ENCODE results near the gene TREH.
A peak's percentile ranks its signal among the peaks of the same experiment; 100 is the strongest.

The TREH gene

DNA sequence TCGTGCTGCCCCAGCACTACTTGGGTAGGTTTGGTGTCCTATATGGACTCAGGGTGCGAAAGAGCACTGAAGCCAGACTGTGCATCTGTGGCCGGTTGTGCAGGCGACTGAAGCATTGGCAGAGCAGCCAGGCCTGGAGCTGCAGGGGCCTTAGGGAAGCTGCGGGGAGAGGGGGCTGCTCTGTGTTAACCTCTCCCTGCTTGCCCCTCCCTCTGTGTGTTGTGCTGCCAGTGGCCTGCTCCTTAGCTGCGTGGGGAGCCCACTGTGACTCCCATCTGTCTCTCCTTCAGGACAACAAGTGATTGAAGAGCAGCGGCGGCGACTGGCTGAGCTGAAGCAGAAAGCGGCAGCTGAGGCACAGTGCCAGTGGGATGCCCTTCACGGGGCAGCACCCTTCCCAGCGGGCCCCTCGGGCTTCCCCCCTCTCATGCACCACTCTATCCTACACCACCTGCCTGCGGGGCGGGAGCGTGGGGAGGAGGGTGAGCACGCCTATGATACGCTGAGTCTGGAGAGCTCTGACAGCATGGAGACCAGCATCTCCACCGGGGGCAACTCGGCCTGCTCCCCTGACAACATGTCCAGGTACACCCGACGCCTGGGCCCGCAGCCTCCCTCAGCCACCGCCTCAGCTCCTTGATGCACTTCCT lies 34.3 kb downstream of the TREH start:
- in situ Hi-C loops (cut with HindIII; ENCODE audit: low pct_unique_long_range_greater_than_20kb, low sequenced_read_pairs), result no loop called here
- TF ChIP-seq JUND (IDR thresholded peaks at IDR 0.05; ENCODE audit: low read depth), result no peak

DNA sequence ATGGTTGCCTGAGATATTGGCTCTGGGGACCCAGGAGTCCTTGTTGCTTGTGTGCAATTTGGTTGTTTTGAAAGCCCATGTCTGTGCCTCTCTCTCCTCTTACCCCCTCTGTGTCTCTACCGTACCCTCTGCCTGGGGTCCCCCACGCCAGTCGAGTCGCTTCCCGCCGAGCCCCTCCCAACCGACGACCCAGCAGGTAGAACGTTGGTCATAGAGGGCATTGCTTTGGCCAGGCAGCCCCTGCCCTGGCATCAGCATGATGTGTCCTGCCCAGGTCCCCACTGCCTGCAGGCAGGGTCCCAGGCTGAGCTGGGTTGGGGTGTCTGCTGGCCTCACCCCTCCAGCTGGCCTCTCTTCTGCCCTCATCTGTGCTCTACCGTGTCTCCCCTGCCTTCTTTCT lies 35.0 kb downstream of the TREH start:
- no peak for TF ChIP-seq JUND (IDR thresholded peaks at IDR 0.05; ENCODE audit: low read depth)
- DNase-seq (ENCODE audit: low read depth in 1 of 2, low spot score in 1 of 2), result no peak
- in situ Hi-C loops (cut with HindIII; ENCODE audit: low pct_unique_long_range_greater_than_20kb, low sequenced_read_pairs), result no loop called here

More for the DNA sequence above, 34.3 kb downstream of the TREH start:
- DNase-seq (ENCODE audit: low read depth in 1 of 2, low spot score in 1 of 2), result no peak

DNA sequence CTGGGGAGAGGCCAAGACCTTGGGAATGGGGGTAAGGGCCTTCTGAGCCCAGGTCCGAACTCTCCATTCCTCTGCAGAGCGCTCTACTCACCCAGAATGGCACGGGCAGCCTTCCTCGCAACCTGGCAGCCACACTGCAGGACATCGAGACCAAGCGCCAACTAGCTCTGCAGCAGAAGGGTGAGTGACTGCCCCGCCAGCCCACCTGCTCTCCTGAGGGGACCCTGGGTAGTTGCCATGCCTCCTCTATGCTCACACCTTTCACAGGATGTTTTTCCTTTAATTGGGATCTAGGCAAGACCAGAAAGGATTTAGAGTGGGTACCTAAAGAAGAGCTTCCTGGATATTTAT lies 35.5 kb downstream of the TREH start:
- in situ Hi-C loops (cut with HindIII; ENCODE audit: low pct_unique_long_range_greater_than_20kb, low sequenced_read_pairs), result no loop called here
- no peak for TF ChIP-seq JUND (IDR thresholded peaks at IDR 0.05; ENCODE audit: low read depth)
- no peak for DNase-seq (ENCODE audit: low read depth in 1 of 2, low spot score in 1 of 2)

DNA sequence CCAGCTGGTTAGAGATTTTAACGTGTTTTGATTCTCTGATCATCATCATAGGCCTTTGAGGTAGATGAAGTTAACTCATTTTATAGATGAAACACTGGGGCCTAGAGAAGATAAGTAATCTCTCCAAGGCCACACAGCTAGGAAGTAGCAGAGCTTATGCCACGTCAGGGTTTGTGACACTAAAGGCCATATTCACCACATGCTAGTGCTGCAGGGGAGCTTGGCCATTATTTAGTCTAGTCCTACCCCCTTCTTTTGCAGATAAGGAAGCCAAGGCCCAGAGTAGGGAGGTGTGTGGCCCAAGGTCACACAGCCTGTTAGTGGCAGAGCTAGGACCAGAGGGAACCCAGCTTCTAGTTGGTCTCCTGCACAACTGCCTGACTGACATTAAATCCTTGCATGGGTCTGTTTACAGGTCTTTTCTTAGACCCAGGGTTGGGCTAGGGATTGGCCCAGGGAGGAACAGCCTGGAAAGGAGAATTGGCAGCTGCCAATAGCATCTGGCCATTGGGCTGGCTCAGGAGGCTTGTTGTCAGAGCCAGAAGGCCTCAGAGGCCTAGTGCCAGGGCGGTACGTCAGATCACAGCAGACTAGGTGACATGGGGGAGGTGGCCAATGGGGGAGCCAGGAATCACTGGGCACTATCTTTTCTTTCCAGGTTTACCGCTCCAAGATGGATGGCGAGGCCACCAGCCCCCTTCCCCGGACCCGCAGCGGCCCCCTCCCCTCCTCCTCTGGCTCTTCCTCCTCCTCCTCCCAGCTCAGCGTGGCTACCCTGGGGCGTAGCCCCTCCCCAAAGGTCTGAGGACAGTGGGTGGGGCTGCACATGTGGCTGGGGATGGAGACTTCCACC lies 36.1 kb downstream of the TREH start:
- TF ChIP-seq JUND (IDR thresholded peaks at IDR 0.05; ENCODE audit: low read depth), result no peak
- in situ Hi-C loops (cut with HindIII; ENCODE audit: low pct_unique_long_range_greater_than_20kb, low sequenced_read_pairs), result no loop called here
- DNase-seq (ENCODE audit: low read depth in 1 of 2, low spot score in 1 of 2), result no peak

DNA sequence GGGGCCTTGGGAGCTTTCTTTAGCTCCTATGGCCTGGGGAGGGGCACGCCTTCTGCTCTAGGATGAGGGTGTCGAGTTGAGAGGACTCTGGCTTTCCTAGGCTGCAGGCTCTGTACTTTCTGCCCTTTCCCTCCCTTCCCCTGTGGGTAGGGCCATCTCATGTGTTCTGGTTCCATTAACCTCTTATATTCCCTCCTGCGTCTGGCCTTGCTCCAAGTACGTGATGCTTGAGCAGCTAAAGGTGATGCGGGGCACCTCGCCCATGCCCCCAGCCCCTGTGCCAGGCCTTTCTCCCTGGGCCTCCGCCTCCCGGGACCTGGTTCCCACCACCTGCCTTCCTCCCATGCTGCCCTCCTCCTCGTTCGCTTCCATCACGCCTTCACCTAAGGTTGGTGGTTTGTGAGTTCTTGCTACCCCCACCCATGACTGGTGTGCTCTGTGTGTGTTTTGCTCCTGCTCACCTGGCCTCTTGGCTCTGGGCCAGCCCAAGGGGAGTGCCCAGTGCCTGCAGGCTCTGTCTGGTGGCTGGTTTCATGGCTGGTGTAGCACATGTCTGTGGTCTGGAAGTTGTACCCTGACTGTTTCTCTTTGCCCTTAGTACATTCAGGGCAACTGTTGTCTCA lies 37.9 kb downstream of the TREH start:
- in situ Hi-C loops (cut with HindIII; ENCODE audit: low pct_unique_long_range_greater_than_20kb, low sequenced_read_pairs), result no loop called here
- DNase-seq (ENCODE audit: low read depth in 1 of 2, low spot score in 1 of 2), result peak in 1 of 2 experiments; percentile 66

DNA sequence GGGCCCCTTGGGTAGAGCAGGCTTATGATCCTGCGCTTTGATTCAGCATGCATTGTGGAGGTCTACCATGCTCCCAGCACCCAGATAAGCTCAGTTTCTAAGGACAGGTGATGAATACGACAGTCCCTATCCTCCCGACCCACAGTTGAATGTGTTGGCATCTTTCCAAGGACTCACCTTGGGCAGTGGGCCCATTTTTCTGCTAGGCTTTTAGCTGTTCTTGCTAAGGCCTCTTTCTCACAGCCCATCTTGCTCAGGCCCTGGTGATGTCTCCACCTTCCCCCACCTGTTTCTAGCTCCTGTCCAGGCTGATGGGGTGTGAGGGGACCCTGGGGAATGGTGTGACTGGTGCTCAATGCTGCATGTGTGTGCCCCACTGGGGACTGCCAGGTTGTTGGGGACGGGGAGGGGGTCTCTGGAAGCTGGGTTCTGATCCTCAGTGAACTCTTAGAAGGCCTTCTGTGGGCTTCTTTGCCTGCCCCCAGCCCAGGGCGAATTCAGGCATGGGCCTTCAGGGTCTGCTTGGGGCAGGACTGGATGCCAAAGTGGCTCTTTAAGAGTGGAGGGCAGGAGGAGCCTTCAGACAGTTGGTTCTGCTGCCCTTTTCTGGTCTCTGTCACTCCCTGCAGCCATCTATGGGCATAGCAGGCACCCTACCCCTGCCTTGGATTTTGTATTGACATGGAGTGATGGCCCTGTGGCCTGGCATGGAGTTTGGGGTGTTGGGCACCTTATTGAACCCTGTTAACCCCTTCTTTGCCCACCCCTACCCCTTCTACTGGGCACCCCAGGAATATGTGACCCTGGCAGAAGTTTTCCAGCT lies 38.9 kb downstream of the TREH start:
- peak in 1 of 2 experiments; percentile 73 for DNase-seq (ENCODE audit: low read depth in 1 of 2, low spot score in 1 of 2)
- TF ChIP-seq JUND (IDR thresholded peaks at IDR 0.05; ENCODE audit: low read depth), result no peak
- in situ Hi-C loops (cut with HindIII; ENCODE audit: low pct_unique_long_range_greater_than_20kb, low sequenced_read_pairs), result no loop called here

More for the DNA sequence above, 37.9 kb downstream of the TREH start:
- no peak for TF ChIP-seq JUND (IDR thresholded peaks at IDR 0.05; ENCODE audit: low read depth)

DNA sequence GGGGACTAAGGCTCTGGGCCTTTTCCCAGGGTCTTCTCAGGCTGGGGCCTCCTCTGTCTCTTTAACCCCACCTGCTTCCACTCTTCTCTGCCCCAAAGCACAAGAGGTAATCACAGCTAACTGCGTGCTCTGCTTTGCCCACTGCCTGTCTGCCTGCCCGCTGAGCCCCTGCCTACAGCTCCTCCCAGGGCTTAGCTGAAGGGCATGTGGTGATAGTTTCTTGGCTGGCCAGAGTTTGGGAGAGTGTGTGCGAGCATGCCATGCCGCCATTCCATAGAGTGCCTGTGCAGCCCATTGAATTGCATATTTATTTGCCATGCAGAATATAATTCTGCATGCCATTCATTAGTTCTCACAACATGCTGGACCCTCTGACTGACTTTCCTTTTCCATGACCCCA lies 39.6 kb downstream of the TREH start:
- no peak for DNase-seq (ENCODE audit: low read depth in 1 of 2, low spot score in 1 of 2)
- TF ChIP-seq JUND (IDR thresholded peaks at IDR 0.05; ENCODE audit: low read depth), result no peak
- in situ Hi-C loops (cut with HindIII; ENCODE audit: low pct_unique_long_range_greater_than_20kb, low sequenced_read_pairs), result no loop called here

DNA sequence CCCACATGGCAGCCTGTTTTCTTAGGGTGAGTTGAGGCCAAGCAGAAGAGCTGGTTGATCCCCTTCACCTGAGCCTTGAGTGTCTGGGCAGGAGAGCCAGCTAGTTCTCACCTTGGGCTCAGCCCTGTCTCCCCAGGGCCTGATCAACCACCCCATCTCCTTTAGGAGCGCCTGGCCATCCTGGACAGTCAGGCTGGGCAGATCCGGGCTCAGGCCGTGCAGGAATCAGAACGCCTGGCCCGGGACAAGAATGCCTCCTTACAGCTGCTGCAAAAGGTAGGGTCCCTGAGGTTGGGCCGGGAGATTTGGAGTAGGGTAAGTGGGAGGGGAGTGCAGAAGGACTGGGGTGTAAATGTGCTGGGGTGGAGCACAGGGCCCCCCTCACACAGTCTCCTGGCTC lies 40.7 kb downstream of the TREH start:
- in situ Hi-C loops (cut with HindIII; ENCODE audit: low pct_unique_long_range_greater_than_20kb, low sequenced_read_pairs), result no loop called here
- no peak for TF ChIP-seq JUND (IDR thresholded peaks at IDR 0.05; ENCODE audit: low read depth)
- DNase-seq (ENCODE audit: low read depth in 1 of 2, low spot score in 1 of 2), result no peak

DNA sequence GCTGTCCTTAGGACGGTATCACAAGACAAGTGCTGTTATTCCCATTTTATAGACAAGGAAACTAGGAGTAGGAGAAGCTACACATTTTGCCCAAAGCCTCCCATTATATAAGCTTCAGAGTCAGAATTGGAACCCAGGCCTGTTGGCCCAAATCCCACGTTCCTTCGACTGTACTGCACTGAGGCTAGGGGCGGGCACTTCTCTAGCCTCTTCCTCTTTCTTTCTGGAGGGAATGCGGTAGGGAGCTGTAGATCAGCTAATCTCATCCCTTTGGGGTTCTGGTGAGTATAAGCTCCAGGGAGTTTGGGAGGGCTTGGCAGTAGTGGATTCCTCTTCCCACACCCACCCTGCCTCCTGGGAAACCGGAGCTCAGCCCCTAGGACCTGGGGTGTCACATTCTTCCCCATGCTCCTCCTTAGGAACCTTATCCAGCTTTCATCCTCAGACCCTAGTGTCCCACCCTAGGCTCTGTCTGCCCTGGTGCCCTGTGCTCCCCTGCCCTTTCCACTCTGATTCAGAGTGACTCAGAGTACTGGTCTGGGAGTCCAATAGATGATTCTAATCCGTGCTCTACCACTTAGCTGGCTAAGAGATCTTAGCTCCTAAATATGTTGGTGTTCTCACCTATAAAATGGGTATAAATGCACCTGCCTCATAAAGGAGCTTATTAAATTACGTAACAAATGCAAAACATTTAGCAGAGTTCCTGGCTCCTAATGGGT lies 42.7 kb downstream of the TREH start:
- TF ChIP-seq JUND (IDR thresholded peaks at IDR 0.05; ENCODE audit: low read depth), result no peak
- in situ Hi-C loops (cut with HindIII; ENCODE audit: low pct_unique_long_range_greater_than_20kb, low sequenced_read_pairs), result no loop called here
- DNase-seq (ENCODE audit: low read depth in 1 of 2, low spot score in 1 of 2), result no peak

DNA sequence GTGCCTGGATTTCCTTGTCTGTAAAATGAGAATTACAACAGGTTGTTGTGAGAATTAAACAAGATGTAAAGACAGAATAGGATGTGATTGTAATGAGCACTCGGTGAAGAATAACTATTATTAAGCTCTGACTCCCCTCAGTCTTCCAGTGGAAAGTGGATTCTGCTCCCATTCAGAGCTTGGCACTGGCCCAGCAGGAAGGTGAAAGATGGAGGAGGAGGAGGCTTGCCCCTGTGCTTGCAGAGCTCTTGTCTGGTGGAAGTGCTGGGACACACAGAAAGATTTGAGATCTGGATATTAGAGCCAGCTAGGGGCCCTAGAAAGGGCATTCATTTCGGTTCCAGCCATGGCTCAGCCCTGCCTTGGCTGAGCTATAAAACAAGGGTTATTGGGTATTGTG lies 43.8 kb downstream of the TREH start:
- in situ Hi-C loops (cut with HindIII; ENCODE audit: low pct_unique_long_range_greater_than_20kb, low sequenced_read_pairs), result no loop called here
- DNase-seq (ENCODE audit: low read depth in 1 of 2, low spot score in 1 of 2), result no peak
- TF ChIP-seq JUND (IDR thresholded peaks at IDR 0.05; ENCODE audit: low read depth), result no peak

DNA sequence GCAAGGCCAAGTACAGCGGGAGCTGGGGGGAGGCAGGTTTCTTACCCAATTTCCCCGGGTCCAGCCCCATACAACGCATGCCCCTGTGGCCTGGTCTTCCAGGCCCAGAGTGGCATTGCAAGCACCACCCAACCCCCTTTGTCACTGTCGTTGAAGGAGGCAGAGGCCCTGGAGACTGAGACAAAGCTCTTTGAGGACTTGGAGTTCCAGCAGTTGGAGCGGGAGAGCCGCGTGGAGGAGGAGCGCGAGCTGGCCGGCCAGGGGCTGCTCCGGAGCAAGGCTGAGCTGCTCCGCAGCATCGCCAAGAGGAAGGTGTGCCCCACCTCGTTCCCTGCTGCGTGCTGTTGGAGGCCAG lies 44.2 kb downstream of the TREH start:
- in situ Hi-C loops (cut with HindIII; ENCODE audit: low pct_unique_long_range_greater_than_20kb, low sequenced_read_pairs), result no loop called here
- no peak for TF ChIP-seq JUND (IDR thresholded peaks at IDR 0.05; ENCODE audit: low read depth)
- no peak for DNase-seq (ENCODE audit: low read depth in 1 of 2, low spot score in 1 of 2)

All from T47D (cell line).